GM19372 (cell line): ENCODE data around the gene NRG3.

ENCODE experiments used
- ATAC-seq: cut with Tn5 transposase; IDR thresholded peaks from one replicate; pipeline ENCODE4 v1.9.1; 2021; ENCODE audit warnings: mild to moderate bottlenecking, low read depth, moderate library complexity; ENCODE audit not compliant: unreplicated experiment

The NRG3 gene

DNA sequence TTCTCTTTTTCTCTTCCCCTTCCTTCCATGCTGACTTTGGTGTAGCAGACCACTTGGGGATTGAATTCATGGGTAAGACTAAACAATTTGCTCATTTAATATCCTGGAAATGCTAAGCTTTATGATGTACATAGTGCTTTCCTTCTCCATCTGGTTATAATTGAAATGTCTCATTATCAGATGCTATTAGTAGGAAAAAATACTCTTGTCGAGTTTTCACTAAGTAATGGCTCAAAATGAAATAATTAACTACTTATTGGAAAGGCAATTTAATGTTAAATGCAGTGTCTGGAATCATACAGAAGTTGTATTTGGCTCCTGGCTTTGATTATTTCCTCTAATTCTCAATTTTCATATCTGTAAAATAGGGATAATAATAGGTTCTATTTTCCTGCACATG lies 990.4 kb downstream of the NRG3 start:
- ATAC-seq = no peak

- ATAC-seq = no peak
Measured at GRCh38 chr10:82866424-82867020, 991.5 kb downstream of the NRG3 start.

DNA sequence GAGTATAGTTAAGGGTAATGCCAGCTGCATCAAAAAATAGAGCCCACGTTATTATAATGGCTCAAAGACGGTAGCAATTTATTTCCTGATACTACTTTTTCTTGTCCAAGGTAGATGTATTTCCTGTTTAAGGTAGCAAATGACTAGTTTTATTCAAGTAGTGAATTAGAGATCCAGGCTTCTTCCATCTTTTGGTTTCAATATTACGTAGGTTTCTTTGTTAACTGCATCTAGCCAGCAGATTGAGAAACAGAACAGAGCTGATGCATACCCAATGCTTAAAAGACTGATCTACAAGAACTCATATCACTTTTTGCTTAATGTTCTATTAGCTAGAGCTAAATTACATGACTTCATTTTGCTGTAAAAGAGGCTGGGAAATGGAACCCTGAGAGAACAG lies 992.1 kb downstream of the NRG3 start:
- ATAC-seq = no peak

DNA sequence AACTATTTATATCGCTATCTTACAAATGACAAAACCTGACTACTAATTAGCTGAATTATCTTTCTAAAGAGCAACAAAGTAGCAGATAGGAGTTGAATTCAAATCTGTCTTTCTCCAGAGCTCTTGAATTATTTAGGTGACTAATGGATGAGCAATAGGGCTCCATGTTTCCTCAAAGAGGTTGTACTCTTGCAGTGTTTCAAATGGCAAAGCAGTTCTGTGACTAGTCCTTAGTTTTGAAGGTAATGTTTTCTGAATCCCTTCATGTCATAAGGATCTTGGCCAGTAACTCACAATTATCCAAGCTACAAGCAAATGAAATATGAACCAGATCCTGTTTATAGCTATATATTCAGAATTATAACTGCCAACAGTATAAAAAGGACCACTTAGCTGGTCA lies 999.7 kb downstream of the NRG3 start:
- no peak for ATAC-seq

DNA sequence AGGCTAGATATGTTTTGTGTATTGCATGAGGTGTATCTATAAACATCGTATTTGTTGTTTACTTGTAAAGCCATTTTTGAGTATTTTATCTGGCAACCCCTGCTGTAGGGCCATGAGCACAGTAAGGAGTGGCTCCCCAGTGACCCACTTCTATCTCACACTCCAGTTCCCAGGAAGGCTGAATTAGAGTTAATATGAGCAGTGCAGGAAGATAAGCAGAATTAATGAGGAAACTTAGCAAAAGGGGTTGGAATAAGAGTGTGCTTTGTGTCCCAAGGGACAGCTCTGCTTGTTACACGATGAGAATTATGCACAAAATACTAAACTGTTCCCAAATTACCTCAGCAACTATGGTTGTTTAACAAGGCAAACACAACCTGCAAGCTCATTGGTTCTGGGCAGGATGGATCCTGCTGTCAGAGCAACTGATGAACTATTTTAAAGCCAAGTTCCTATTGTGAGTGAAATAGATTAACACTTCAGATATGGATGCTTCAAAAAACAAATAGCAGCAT lies 1005.8 kb downstream of the NRG3 start:
- no peak for ATAC-seq

GRCh38 chr10:82882722-82883121 lies 1007.7 kb downstream of the NRG3 start:
- no peak for ATAC-seq

GRCh38 chr10:82883603-82884002 lies 1008.6 kb downstream of the NRG3 start:
- ATAC-seq = no peak

GRCh38 chr10:82887488-82887887 lies 1012.5 kb downstream of the NRG3 start:
- no peak for ATAC-seq

- ATAC-seq = no peak
Measured at GRCh38 chr10:82888809-82889455, 1013.9 kb downstream of the NRG3 start.

DNA sequence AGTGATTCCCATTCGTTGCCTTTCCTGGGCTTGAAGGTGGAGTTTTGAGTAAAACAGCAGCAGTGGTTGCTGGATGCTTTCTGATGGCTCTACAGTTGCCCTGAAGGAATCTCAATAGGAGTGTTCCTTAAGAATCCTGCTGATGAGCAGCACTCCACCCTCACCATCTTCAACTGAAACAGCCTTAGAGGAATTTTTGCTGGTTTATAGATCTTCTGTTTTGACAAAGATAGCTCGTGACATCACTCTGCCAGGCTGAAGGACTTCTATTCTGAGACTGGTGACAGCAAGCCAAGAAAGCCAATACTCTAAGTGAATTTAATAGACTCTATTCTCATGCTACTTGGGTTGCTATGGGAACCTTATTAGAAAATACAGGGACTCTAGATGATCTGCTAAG lies 1014.7 kb downstream of the NRG3 start:
- no peak for ATAC-seq

DNA sequence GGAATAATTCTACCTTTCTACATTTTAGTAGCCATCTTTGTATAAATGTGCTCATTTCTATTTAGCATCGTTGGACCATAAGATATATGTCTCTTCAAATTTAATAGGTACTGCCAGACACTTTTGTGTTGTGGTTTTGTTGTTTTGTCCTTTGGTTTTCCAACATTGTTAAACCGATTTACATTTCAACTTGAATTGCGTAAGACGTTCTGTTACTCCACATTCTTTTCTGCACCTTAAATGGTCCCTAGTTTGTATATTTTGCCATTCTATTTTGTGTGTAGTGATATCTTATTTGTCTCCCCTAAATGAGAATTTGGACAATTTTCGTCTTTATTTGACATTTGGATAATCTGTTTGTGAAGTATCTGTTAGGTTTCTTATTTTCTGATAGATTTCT lies 1015.6 kb downstream of the NRG3 start:
- ATAC-seq = no peak

DNA sequence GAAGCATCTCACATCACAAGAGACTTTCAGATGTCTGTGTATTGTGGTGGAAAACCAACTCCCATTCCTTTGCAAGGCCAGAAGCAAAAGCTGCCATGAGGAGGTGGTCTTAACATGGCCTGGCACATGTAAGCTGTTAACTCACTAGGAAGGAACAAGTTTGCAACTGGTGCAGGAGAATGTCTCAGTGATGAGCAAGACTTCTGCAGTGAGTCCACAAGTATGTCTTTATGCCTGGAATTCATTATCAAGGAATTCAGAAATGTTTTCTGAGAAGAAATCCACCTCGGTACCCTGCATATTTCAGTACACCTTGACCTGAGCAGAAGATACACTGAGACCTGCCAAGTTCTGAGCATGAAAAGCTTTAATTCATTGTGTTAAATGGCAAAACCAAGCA lies 1033.1 kb downstream of the NRG3 start:
- ATAC-seq = no peak

DNA sequence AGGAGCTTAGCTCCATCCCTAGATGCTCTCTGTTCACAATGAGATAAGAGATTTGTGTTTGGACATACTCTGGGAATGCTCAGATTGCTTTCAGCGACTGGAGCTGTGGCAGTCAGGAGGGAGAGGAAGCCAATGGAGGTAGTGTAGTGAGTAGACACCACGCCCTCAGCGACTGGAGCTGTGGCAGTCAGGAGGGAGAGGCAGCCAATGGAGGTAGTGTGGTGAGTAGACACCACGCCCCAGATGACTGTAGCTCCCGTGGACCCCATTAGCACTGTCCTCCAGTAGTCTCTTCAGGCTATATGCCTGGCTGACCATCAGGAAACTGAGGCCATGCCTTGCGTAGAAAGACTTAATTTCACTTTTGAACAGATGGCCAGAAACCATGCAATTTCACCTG lies 1033.8 kb downstream of the NRG3 start:
- ATAC-seq = no peak

DNA sequence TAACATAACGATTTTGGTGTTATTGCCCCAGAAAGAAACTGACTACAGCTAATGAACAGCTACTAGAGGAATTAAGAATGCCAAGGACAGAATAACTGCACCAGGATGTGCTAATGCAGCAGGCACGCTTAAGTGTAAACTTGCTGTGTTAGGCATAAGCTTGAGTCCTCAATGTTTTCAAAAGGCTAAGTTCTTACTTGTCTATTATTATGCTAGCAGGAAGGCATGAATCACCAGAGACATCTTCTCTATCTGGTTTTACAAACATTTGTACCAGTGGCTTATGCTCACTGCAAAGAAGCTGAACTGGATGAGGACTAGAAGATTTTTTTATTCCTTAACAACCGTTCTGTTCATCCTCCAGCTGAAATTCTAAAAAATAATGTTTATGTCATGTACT lies 1035.3 kb downstream of the NRG3 start:
- no peak for ATAC-seq

DNA sequence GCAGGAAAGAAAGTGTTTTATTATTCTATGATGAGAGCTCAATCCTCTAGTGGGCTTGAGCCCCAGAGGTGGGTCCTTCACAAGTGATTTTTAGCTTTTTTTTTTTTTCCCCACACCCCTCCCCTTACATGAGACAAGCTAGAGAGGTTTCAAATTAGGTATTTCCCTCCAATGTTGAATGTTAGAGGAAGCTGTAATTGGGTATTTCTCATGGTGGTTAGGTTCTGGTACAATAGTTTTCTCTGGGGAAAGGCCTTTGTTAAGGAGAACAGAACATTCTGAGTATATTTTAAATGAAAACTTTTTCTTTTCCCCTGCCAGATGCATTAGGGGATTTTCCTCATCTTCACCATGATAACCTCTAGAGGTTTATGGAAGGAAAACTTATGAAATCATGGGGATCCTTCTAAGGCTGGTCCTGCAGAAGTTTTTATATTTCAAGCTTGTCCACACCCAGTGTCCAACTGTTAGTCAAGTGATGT lies 1039.7 kb downstream of the NRG3 start:
- no peak for ATAC-seq

DNA sequence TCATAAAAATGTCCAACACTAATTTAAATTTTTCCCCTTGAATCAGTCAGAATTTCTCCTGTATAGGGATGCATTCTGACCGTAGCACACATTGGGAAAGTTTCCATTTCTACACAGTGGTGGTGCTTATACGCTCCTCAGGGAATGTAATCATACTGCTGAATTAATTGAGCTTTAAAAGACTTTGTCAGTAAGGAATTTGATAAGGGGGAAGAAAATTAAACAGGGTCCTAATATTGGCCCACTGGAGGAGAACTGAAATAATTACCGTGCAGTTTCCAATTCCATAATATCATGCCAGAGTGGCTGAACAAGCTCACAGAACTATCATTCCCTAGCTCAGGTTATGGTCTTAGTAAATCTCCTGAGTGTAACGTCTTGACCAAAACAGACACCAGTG lies 1041.9 kb downstream of the NRG3 start:
- no peak for ATAC-seq

GRCh38 chr10:82918022-82918421 lies 1043.0 kb downstream of the NRG3 start:
- no peak for ATAC-seq

GRCh38 chr10:82922046-82922445 lies 1047.1 kb downstream of the NRG3 start:
- no peak for ATAC-seq

DNA sequence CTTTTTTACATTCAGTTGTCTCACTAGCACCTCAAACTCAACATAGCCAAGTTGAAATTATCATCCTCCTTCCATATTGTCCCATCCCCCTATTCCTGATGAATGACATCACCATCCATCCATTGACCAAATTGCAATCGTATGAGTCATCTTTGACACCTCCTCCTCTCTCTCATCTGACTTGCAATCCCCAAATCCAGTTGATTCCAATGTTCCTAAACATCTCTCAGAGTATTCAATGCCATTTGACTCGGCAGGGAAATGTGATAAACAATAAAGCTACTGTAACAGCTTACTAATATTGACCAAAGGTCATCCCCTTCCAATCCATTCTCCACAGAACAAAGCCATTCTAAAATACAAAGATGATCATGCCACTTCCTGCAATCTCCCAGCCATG lies 1047.8 kb downstream of the NRG3 start:
- no peak for ATAC-seq

DNA sequence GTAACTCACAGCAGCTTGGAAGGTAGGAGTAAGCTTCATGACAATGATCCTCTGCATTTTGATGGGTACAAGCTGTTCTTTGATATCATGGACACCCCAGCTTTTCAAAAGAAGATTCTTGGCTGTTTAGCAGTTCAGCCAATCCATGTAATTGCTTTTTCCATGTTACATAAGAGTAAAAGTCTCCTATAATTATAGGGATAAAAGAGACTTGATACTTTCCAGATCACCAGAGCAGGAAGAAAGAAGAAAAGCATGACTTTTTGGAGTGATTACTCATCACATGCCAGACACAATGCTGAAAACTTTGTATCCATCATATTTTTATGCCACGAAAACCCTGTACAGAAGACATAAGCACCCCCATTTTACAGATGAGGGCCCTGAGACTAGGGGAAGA lies 1049.7 kb downstream of the NRG3 start:
- ATAC-seq = no peak

GRCh38 chr10:82925547-82925946 lies 1050.6 kb downstream of the NRG3 start:
- ATAC-seq = no peak

DNA sequence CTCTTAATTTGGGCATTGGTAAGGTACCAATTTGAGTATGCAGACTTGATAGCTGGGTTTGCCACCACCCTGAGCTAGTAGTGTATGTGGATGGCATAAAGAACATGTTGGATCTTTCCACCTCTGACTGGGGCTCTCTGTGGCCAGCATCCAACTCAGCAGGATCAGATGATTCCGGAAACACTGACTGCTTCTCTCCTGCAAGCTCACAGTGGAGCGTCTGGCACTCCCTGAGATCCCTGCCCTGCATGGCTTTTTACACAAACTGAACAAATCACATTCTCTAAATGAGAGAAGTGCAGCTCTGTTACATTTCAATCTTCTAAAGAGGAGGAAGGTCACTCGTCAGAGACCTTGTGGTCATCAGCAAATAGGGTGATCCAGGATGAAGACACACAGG lies 1057.5 kb downstream of the NRG3 start:
- no peak for ATAC-seq
